CD4-positive, alpha-beta T cell (primary cell): Measurements from ENCODE around the gene PRSS36. TPM values are rescaled to one million over a fixed set of nuclear protein-coding genes. Genes with fewer than 3 reads are reported as not detected.
"Not testable (repeated sequence)": the region's sequence is repeated elsewhere in the genome, so short reads cannot be mapped to it uniquely, and the experiment has no call there.

Source experiments
- ATAC-seq: fragments of 200-7000 bp; cut with Tn5 transposase; one replicate; pipeline ENCODE4 v1.10.0; 2022; ENCODE audit warnings: mild to moderate bottlenecking; ENCODE audit not compliant: poor library complexity
- CTCF ChIA-PET: fragments of 350-600 bp; sonication (Branson Sonifier 250); formaldehyde crosslinking; loops from one replicate; lab custom pipeline; 2021; ENCODE audit warnings: antibody characterized with exemption, inconsistent platforms; lab: Charles Lee
- POLR2A ChIA-PET: fragments of 350-600 bp; sonication (Branson Sonifier 250); formaldehyde crosslinking; loops from one replicate; lab custom pipeline; 2021; ENCODE audit warnings: antibody characterized with exemption, inconsistent platforms; lab: Charles Lee
- DNase-seq, 14 experiments: peaks; one replicate each; pipeline ENCODE4 v3.0.0-alpha.2; 2013 to 2020; ENCODE audit warnings: mixed read lengths in 2 of 14
- H3K27ac ChIP-seq, 2 donors: one replicate each; pipeline versions ENCODE4 v1.5.1 to v1.7.0; 2013; ENCODE audit warnings: low read length in 2 of 2, low read depth in 1 of 2, mild to moderate bottlenecking in 1 of 2
- H3K27me3 ChIP-seq, 2 experiments: 1 replicate in 1 of 2; 2 replicates in 1 of 2; pipeline versions ENCODE4 v1.6.1 to v1.7.0; 2013; ENCODE audit warnings: low read length in 2 of 2, control low read depth in 1 of 2, mild to moderate bottlenecking in 1 of 2, moderate library complexity in 1 of 2; ENCODE audit not compliant: insufficient read depth in 2 of 2, control insufficient read depth in 1 of 2
- H3K36me3 ChIP-seq: one replicate; pipeline ENCODE4 v1.6.1; 2013; ENCODE audit warnings: low read length, control low read depth; ENCODE audit not compliant: insufficient read depth
- H3K4me1 ChIP-seq: one replicate; pipeline ENCODE4 v1.6.1; 2013; ENCODE audit warnings: low read length, control low read depth; ENCODE audit not compliant: insufficient read depth
- H3K4me3 ChIP-seq: one replicate; pipeline ENCODE4 v1.5.1; 2013; ENCODE audit warnings: mild to moderate bottlenecking, low read length, moderate library complexity
- H3K9me3 ChIP-seq, 2 experiments: 1 replicate in 1 of 2; 2 replicates in 1 of 2; pipeline versions ENCODE4 v1.6.1 to v1.7.0; 2013; ENCODE audit warnings: low read length in 2 of 2, mild to moderate bottlenecking in 2 of 2, control low read depth in 1 of 2, moderate library complexity in 1 of 2; ENCODE audit not compliant: control insufficient read depth in 1 of 2, insufficient read depth in 1 of 2
- H3K27ac Mint-ChIP-seq: one replicate; pipeline ENCODE4 v1.8.0; 2020; ENCODE audit warnings: mixed read lengths
- H3K27me3 Mint-ChIP-seq: one replicate; pipeline ENCODE4 v1.8.0; 2021; ENCODE audit warnings: mixed read lengths
- H3K36me3 Mint-ChIP-seq: one replicate; pipeline ENCODE4 v1.8.0; 2021; ENCODE audit warnings: low read depth, mixed read lengths
- H3K4me1 Mint-ChIP-seq: one replicate; pipeline ENCODE4 v1.8.0; 2021; ENCODE audit warnings: low read depth, mixed read lengths
- H3K4me3 Mint-ChIP-seq: one replicate; pipeline ENCODE4 v1.8.0; 2020; ENCODE audit warnings: mild to moderate bottlenecking, mixed read lengths
- H3K9me3 Mint-ChIP-seq: one replicate; pipeline ENCODE4 v1.8.0; 2020; ENCODE audit warnings: mixed read lengths
- intact Hi-C, 2 experiments: fragments of 100-400 bp; cut with DNase I in 1 of 2; cut with micrococcal nuclease in 1 of 2; formaldehyde crosslinking; loops; one replicate each; pipeline versions ENCODE4 v1.15.1 to v1.9.0; 2023 to 2025; cut with DNase I, micrococcal nuclease
- total RNA-seq, 174 experiments: library from RNA in 2 of 174; stranded (reverse) in 2 of 174; gene quantifications; one replicate each; pipeline ENCODE4 v1.2.3 and lab custom pipeline; 2021 to 2026
- TF ChIP-seq, protein P1 (sequence below): fragments of 200-600 bp; IDR thresholded peaks from one replicate; pipeline ENCODE4 v1.8.0; 2022; ENCODE audit warnings: antibody characterized with exemption, mild to moderate bottlenecking

The PRSS36 gene
- total RNA-seq, 2 experiments from 2014 or later = 0.33 to 0.56 TPM

DNA sequence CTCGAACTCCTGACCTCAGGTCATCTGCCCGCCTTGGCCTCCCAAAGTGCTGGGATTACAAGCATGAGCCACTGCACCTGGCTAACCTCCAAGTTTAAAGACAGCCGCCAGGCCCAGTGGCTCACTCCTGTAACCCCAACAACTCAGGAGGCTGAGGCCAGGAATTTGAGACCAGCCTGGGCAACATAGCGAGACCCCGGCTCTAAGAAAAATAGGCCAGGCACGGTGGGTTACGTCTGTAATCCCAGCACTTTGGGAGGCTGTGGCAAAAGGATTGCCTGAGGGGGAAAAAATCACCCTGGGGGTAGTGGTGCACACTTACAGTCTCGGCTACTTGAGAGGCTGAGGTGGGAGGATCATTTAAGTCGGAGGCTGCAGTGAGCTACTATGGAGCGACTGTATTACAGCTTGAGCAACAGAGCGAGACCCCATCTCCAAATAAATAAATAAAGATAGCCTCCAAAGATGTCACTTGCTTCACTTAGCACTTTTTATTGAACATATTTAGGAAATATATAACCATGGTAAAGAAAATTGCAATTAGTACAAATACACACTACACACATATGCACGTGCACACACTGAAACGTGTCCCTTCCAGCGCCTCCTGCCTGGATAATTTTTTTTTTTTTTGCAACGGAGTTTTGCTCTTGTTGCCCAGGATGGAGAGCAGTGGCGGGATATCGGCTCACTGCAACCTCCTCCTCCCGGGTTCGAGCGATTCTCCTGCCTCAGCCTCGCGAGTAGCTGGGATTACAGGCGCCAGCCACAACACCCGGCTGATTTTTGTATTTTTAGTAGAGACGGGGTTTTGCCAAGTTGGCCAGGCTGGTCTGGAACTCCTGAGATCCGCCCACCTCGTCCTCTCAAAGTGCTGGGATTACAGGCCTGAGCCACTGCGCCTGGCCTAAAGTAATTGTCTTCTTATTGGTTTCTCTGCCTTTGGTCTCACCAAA, 43.1 kb downstream of the PRSS36 start:
- CTCF ChIA-PET = interaction anchor here (2.4 kb wide), 1 partner anchor 35 kb away, joined by 7 read pairs; no protein-coding TSS in a partner anchor
- H3K27ac ChIP-seq = no peak overlapping the region
- H3K4me1 ChIP-seq = peaks cover 25% of the 10 kb centered on the region
- H3K36me3 Mint-ChIP-seq = peaks cover 20% of the 10 kb centered on the region
- H3K27me3 Mint-ChIP-seq = no peaks in the 10 kb centered on the region
- intact Hi-C loops = loop anchor here in 1 of 2 experiments (5.0 kb wide), 1 partner anchor 36 kb away; no protein-coding TSS in a partner anchor
- TF ChIP-seq, protein P1, sequence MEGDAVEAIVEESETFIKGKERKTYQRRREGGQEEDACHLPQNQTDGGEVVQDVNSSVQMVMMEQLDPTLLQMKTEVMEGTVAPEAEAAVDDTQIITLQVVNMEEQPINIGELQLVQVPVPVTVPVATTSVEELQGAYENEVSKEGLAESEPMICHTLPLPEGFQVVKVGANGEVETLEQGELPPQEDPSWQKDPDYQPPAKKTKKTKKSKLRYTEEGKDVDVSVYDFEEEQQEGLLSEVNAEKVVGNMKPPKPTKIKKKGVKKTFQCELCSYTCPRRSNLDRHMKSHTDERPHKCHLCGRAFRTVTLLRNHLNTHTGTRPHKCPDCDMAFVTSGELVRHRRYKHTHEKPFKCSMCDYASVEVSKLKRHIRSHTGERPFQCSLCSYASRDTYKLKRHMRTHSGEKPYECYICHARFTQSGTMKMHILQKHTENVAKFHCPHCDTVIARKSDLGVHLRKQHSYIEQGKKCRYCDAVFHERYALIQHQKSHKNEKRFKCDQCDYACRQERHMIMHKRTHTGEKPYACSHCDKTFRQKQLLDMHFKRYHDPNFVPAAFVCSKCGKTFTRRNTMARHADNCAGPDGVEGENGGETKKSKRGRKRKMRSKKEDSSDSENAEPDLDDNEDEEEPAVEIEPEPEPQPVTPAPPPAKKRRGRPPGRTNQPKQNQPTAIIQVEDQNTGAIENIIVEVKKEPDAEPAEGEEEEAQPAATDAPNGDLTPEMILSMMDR = no peak
- peaks cover 10% of the 10 kb centered on the region for H3K36me3 ChIP-seq
- ATAC-seq = no peak
- DNase-seq = no peak
- peak overlapping the region; percentile 76 for H3K4me3 Mint-ChIP-seq
- POLR2A ChIA-PET = interaction anchor here (1.0 to 2.3 kb wide), 2 partner anchors 11 to 35 kb away, joined by 3 to 12 read pairs; partner anchors contain the start of gene KAT8
- no peak overlapping the region for H3K4me3 ChIP-seq
- H3K9me3 ChIP-seq = no peaks in the 10 kb centered on the region
- H3K9me3 Mint-ChIP-seq = no peaks in the 10 kb centered on the region
- peak overlapping the region; percentile 53 for H3K27ac Mint-ChIP-seq
- peaks cover 13% of the 10 kb centered on the region for H3K4me1 Mint-ChIP-seq
- no peaks in the 10 kb centered on the region for H3K27me3 ChIP-seq

DNA sequence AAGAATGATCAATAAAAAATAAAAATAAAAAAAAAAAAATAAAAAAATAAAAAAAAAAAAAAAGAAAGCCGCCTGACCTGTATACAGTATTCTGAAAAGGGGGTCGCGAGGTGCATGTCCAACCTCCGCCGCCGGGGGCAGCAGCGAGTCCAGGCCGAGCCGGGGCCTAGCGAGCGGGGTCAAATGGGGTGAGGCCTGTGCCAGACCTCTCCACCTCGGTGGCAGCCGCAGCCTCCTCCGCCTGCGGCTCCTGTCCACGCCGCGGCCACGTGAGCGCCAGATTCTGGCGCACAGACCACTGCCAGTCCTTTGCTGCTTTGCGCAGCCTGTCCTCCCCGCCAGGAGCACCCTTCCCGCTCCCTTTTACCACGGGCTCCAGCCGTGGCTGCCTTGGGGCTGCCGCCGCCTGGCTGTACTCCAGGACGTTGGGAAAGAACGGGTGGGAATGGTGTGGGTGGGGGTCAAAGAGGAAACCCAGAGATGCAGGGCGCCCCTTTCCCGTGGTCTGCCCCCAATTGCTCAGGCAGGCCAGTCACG, 44.1 kb downstream of the PRSS36 start:
- POLR2A ChIA-PET = no interaction called here
- Histone ChIP-seq H3K27ac (no peak overlapping the region), H3K4me1 (peaks cover 25% of the 10 kb centered on the region), H3K36me3 (peaks cover 3% of the 10 kb centered on the region), H3K9me3 (no peaks in the 10 kb centered on the region), H3K4me3 (no peak overlapping the region), H3K27me3 (no peaks in the 10 kb centered on the region)
- CTCF ChIA-PET = no interaction called here
- Mint-ChIP-seq H3K4me3 (peak overlapping the region; percentile 48), H3K27ac (no peak overlapping the region), H3K4me1 (peaks cover 13% of the 10 kb centered on the region), H3K9me3 (no peaks in the 10 kb centered on the region), H3K27me3 (no peaks in the 10 kb centered on the region), H3K36me3 (peaks cover 13% of the 10 kb centered on the region)
- ATAC-seq (peak; percentile 87), DNase-seq (peak; percentile 50 to 84 (median 70))
- TF ChIP-seq, protein P1 = peak; percentile 77
- intact Hi-C loops = loop anchor here in 1 of 2 experiments (5.0 kb wide), 1 partner anchor 37 kb away; no protein-coding TSS in a partner anchor

DNA sequence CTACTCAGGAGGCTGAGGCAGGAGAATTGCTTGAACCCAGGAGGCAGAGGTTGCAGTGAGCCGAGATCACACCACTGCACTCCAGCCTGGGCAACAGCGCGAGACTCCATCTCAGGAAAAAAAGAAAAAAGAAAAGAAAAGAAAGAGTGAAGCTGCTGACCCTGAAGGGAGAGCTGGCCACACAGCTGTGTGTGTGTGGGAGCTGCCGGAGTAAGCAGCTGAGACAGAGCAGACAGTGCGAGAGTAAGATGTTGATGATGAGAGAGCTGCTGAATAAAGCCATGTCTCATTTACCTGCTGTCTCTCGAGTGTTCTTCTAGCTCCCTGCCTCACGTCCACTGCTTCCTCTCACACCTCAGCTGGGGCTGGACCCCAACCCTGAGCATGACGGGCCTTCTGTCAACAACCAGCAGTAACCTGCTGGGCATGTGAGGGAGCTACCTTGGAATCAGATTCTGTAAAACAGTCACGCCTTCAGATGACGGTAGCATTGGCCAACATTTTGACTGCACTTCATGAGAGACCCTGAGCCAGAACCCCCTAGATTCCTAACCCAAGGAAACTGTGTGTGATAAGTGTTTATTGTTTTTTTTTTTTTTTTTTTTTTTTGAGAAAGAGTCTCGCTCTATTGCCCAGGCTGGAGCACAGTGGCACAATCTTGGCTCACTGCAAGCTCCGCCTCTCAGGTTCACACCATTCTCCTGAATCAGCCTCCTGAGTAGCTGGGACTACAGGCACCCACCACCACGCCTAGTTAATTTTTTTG, 48.8 kb downstream of the PRSS36 start:
- ChIA-PET POLR2A (interaction anchor here (0.9 to 1.7 kb wide), 4 partner anchors 16 to 204 kb away, joined by 3 to 4 read pairs (median 4); partner anchors contain the start of genes FUS and KAT8), CTCF (interaction anchor here (1.0 kb wide), 1 partner anchor 41 kb away, joined by 4 read pairs; no protein-coding TSS in a partner anchor)
- H3K4me1 ChIP-seq, H3K9me3 ChIP-seq, H3K27me3 ChIP-seq, H3K36me3 ChIP-seq, H3K27ac Mint-ChIP-seq, H3K36me3 Mint-ChIP-seq, DNase-seq, intact Hi-C loops, H3K4me3 ChIP-seq, H3K9me3 Mint-ChIP-seq, H3K4me3 Mint-ChIP-seq, ATAC-seq, H3K4me1 Mint-ChIP-seq, H3K27ac ChIP-seq, H3K27me3 Mint-ChIP-seq: not testable (repeated sequence)
